Measurements from ENCODE around the gene GPSM3. TPM values are rescaled to one million over a fixed set of nuclear protein-coding genes. Genes with fewer than 3 reads are reported as not detected.

GPSM3 gene
- total RNA-seq, 1 donor from 2014 or later: 199 TPM

DNA sequence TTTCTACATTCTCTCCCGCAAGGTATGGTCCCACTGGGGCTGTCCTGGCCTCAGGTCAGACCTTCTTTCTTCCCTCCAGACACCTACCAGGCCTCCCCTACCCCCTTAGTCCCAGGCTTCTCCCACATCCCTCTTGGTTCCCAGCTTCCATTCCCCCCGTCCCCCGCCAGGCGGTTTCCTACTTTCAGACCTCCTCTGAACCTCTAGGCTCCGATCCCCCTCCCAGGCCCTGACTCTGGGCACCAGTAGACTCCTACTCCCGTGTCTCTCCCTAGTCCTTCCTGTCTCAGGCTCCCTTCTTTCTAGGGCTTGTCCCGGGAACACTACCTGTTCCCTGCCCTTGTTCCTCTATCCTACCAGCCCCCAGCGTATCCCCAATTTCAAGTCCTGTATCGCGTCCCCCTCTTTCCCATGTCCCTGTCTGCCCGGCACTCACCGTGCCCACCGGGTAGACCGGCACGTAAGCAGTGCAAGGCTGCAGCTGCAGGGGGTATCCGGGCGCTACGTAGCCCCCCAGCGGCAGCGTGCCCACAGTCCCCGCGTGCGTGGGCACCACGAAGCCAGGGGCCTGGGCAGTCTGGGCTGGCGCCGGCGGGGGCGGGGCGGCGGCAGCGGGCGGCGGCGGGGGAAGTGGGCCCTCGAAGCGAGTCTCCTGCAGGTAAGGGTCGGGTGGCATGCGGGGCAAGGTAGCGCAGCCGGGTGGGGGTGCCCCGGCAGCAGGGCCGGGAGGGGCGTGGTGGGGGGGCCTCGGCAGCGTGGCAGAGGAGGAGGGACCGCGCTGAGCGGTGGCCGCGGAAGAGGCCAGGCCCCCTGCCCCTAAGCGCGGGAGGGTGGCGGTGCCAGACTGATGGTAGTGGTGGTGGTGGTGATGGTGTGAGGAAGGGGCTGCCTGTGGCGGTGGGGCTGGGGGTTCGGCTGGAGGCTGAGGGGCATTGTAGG is 42.2 kb downstream of the GPSM3 start:
- peak overlapping the region; percentile 25 for H3K4me3 Mint-ChIP-seq
- ATAC-seq (ENCODE audit: low read depth) (no peak), DNase-seq (no peak)
- TF ChIP-seq, protein P1, sequence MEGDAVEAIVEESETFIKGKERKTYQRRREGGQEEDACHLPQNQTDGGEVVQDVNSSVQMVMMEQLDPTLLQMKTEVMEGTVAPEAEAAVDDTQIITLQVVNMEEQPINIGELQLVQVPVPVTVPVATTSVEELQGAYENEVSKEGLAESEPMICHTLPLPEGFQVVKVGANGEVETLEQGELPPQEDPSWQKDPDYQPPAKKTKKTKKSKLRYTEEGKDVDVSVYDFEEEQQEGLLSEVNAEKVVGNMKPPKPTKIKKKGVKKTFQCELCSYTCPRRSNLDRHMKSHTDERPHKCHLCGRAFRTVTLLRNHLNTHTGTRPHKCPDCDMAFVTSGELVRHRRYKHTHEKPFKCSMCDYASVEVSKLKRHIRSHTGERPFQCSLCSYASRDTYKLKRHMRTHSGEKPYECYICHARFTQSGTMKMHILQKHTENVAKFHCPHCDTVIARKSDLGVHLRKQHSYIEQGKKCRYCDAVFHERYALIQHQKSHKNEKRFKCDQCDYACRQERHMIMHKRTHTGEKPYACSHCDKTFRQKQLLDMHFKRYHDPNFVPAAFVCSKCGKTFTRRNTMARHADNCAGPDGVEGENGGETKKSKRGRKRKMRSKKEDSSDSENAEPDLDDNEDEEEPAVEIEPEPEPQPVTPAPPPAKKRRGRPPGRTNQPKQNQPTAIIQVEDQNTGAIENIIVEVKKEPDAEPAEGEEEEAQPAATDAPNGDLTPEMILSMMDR (IDR thresholded peaks at IDR 0.05): no peak
- H3K27me3 Mint-ChIP-seq: peaks cover 54% of the 10 kb centered on the region
- ChIA-PET CTCF (no interaction called here), POLR2A (no interaction called here)
- no peak overlapping the region for H3K27ac Mint-ChIP-seq
- intact Hi-C loops (cut with micrococcal nuclease): loop anchor here (10.0 kb wide), 1 partner anchor 105 kb away; no protein-coding TSS in a partner anchor
- H3K9me3 Mint-ChIP-seq: no peaks in the 10 kb centered on the region
- peaks cover 41% of the 10 kb centered on the region for H3K4me1 Mint-ChIP-seq
- H3K36me3 Mint-ChIP-seq (ENCODE audit: low read depth): no peaks in the 10 kb centered on the region

DNA sequence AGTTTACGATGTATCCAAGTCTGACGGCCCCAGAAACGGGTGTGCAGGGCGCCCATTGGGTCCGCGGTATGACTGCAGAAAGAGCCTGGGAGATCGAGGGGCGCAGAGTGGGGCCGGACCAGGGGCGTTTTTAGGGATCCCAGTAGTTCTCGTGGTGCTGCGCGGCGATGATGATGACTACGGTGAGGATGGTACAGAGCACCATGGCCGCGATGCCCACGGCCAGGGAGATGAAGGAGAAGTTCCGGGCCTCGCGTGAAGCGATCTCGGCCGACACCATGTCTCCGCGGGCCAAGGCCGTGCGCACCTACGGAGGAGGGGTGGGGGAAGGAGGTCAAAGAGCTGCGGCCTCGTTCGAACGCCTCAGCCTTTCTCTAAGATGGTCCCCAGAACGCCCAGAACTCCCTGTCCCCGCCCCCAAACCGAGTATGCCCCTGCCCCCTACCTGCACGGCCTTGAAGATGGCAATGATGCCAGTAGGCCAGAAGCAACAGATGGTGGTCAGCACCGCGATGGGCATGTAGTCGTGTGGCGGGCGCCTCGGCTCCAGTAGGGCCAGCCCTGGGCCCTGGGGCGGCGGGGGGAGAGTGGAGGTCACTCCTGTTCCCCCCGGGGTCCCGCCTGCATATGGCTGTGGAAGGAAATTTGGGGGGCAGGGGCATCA is 43.2 kb downstream of the GPSM3 start:
- peaks cover 32% of the 10 kb centered on the region for H3K4me1 Mint-ChIP-seq

DNA sequence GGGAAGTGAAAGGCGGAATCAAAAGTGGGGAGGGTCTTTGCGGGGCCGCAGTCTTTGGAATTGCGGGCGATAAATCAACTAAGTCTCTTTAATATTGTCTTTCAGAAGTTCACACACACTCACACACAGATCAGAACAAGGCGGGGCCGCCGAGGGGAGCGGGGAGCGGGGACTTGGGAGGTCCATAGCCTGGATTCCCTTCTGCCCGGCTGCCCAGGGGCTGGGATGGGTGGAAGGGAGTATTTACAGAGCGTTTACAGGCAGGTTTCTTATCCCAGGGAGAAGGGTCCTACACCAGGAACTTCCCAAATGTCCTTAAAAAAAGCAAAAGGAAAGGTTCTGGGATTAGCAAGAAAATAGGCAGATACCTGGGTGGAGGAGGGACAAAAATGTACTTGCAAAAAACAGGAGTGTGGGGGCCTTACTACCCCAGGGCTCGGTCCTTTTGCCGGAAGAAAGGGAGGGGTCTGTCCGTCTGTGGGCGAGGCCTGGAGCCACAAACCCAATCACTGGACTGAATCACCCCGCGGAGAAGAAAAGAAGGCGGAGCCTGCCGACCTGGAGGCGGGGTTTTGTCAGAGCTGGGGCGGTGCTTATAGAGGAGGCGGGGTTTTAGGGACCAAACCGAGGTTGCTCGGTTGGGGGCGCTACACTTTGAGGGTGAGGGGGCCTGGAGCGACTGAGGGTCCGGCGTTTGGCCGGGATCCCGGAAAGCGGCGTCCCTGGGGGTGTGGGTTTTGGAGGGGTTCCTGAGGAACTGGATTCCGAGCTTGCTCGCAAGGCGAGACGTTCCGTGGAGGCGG is 44.0 kb downstream of the GPSM3 start:
- intact Hi-C loops (cut with micrococcal nuclease): no loop called here

More for the DNA sequence above, 43.2 kb downstream of the GPSM3 start:
- POLR2A ChIA-PET: no interaction called here
- CTCF ChIA-PET: interaction anchor here (0.7 kb wide), 1 partner anchor 31 kb away, joined by 3 read pairs; no protein-coding TSS in a partner anchor
- intact Hi-C loops (cut with micrococcal nuclease): no loop called here
- H3K9me3 Mint-ChIP-seq: no peaks in the 10 kb centered on the region
- H3K27me3 Mint-ChIP-seq: peaks cover 54% of the 10 kb centered on the region
- no peak for DNase-seq
- H3K36me3 Mint-ChIP-seq (ENCODE audit: low read depth): no peaks in the 10 kb centered on the region
- TF ChIP-seq, protein P1 (IDR thresholded peaks at IDR 0.05): no peak
- peak overlapping the region; percentile 79 for H3K4me3 Mint-ChIP-seq
- no peak overlapping the region for H3K27ac Mint-ChIP-seq
- peak; percentile 14 for ATAC-seq (ENCODE audit: low read depth)

DNA sequence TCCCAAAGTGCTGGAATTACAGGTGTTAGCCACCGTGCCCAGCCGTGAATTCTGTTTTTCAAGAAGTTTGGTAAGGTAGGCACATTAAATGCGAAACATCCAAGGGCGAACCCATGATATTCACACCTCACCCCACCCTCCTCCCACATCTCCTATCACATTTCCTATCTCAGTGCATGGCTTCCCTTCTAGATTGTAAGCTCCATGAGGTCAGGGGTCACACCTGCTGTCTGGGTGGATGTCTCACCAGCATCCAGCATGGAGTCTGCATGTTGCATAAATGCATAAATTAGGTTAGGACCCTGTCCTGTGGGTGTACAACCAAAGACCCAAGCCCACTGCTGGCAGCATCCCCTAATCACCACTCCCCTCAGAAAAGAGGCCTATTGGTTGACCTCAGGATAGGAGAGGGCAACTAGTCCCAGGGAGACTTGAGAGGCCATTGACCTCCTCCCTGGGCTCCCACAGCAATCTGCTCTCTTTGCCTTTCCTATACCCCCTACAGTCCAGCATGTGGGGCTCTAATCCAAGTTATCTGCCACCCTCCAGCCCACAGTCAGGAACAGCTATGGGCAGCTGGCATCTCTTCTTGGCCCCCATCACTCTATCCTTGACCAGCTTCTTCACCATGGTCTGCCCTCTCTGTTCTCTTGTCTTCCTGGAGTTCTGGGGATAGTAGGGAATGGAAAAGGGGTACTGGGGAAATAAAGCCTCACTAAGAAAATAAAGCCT is 44.9 kb downstream of the GPSM3 start:
- Mint-ChIP-seq H3K27ac (no peak overlapping the region), H3K4me3 (no peak overlapping the region), H3K36me3 (ENCODE audit: low read depth) (no peaks in the 10 kb centered on the region), H3K4me1 (peaks cover 18% of the 10 kb centered on the region), H3K9me3 (no peaks in the 10 kb centered on the region), H3K27me3 (peaks cover 46% of the 10 kb centered on the region)
- ChIA-PET CTCF (no interaction called here), POLR2A (interaction anchor here (0.7 kb wide), 1 partner anchor 178 kb away, joined by 3 read pairs; no protein-coding TSS in a partner anchor)
- intact Hi-C loops (cut with micrococcal nuclease): no loop called here
- ATAC-seq (ENCODE audit: low read depth): no peak
- DNase-seq: no peak
- TF ChIP-seq, protein P1 (IDR thresholded peaks at IDR 0.05): no peak

More for the DNA sequence above, 44.0 kb downstream of the GPSM3 start:
- ChIA-PET POLR2A (no interaction called here), CTCF (interaction anchor here (0.7 kb wide), 1 partner anchor 32 kb away, joined by 3 read pairs; no protein-coding TSS in a partner anchor)
- no peaks in the 10 kb centered on the region for H3K9me3 Mint-ChIP-seq
- H3K36me3 Mint-ChIP-seq (ENCODE audit: low read depth): no peaks in the 10 kb centered on the region
- H3K4me3 Mint-ChIP-seq: peak overlapping the region; percentile 79
- H3K4me1 Mint-ChIP-seq: peaks cover 25% of the 10 kb centered on the region
- H3K27ac Mint-ChIP-seq: peak overlapping the region; percentile 13
- DNase-seq (peak; percentile 54), ATAC-seq (ENCODE audit: low read depth) (peak; percentile 91)
- TF ChIP-seq, protein P1 (IDR thresholded peaks at IDR 0.05): no peak
- peaks cover 54% of the 10 kb centered on the region for H3K27me3 Mint-ChIP-seq

All from activated B cell treated with CpG ODN at 0.5 μM for 24 hours (primary cell).